GM19043 (cell line): ENCODE data around the gene NEDD4L.

ENCODE experiments used
- ATAC-seq: cut with Tn5 transposase; IDR thresholded peaks from one replicate; pipeline ENCODE4 v1.9.1; 2021; ENCODE audit warnings: low read depth; ENCODE audit not compliant: unreplicated experiment

Gene NEDD4L

GRCh38 chr18:58335223-58335622, 291.2 kb downstream of the NEDD4L start:
- ATAC-seq: no peak

- no peak for ATAC-seq
These were observed 291.8 kb downstream of the NEDD4L start for GRCh38 chr18:58335821-58336220.

- ATAC-seq: no peak
These were observed 292.6 kb downstream of the NEDD4L start for GRCh38 chr18:58336605-58337004.

GRCh38 chr18:58337285-58337684, 293.3 kb downstream of the NEDD4L start:
- no peak for ATAC-seq

- ATAC-seq: no peak
These were observed 293.7 kb downstream of the NEDD4L start for GRCh38 chr18:58337686-58338085.

- ATAC-seq: no peak
These were observed 294.1 kb downstream of the NEDD4L start for GRCh38 chr18:58338141-58338540.

GRCh38 chr18:58338961-58339592, 295.1 kb downstream of the NEDD4L start:
- ATAC-seq: no peak

GRCh38 chr18:58339890-58340289, 295.9 kb downstream of the NEDD4L start:
- no peak for ATAC-seq

GRCh38 chr18:58341916-58342315, 297.9 kb downstream of the NEDD4L start:
- ATAC-seq: no peak

- no peak for ATAC-seq
These were observed 300.1 kb downstream of the NEDD4L start for GRCh38 chr18:58344080-58344670.

GRCh38 chr18:58344861-58345463, 300.9 kb downstream of the NEDD4L start:
- ATAC-seq: no peak

- ATAC-seq: no peak
These were observed 301.8 kb downstream of the NEDD4L start for GRCh38 chr18:58345875-58346274.

- no peak for ATAC-seq
These were observed 303.1 kb downstream of the NEDD4L start for GRCh38 chr18:58347135-58347534.

- no peak for ATAC-seq
These were observed 304.5 kb downstream of the NEDD4L start for GRCh38 chr18:58348517-58348916.

GRCh38 chr18:58348951-58349350, 304.9 kb downstream of the NEDD4L start:
- ATAC-seq: no peak

- ATAC-seq: no peak
These were observed 305.6 kb downstream of the NEDD4L start for GRCh38 chr18:58349650-58350049.

GRCh38 chr18:58350526-58350925, 306.5 kb downstream of the NEDD4L start:
- no peak for ATAC-seq

- no peak for ATAC-seq
These were observed 307.8 kb downstream of the NEDD4L start for GRCh38 chr18:58351776-58352175.

- ATAC-seq: no peak
These were observed 309.6 kb downstream of the NEDD4L start for GRCh38 chr18:58353581-58353980.

GRCh38 chr18:58354051-58354450, 310.0 kb downstream of the NEDD4L start:
- ATAC-seq: no peak

- ATAC-seq: no peak
These were observed 310.8 kb downstream of the NEDD4L start for GRCh38 chr18:58354791-58355190.

- no peak for ATAC-seq
These were observed 311.2 kb downstream of the NEDD4L start for GRCh38 chr18:58355243-58355642.
